ENCODE data around the gene OXA1L. TPM values are rescaled to one million over a fixed set of nuclear protein-coding genes. Genes with fewer than 3 reads are reported as not detected.

OXA1L gene
- total RNA-seq, 1 experiment from 2014 or later, result 146 TPM

- POLR2A ChIA-PET (ENCODE audit: unreplicated experiment), result no interaction called here
- Histone ChIP-seq H3F3A (ENCODE audit: low read length, unreplicated experiment) (no peaks in the 10 kb centered on the region), H3K4me2 (ENCODE audit: low read length) (no peak overlapping the region), H4K20me1 (ENCODE audit: low read length) (no peaks in the 10 kb centered on the region), H2AFZ (ENCODE audit: low read length) (no peak overlapping the region), H3K4me3 (ENCODE audit: low read length) (no peak overlapping the region), H3K79me2 (ENCODE audit: low read length) (peaks cover 37% of the 10 kb centered on the region), H3K36me3 (ENCODE audit: low read depth, low read length) (peaks cover 38% of the 10 kb centered on the region), H3K27ac (ENCODE audit: low read length) (no peak overlapping the region), H3K9ac (ENCODE audit: low read length) (no peak overlapping the region), H3K27me3 (ENCODE audit: low read length) (no peaks in the 10 kb centered on the region), H3K9me3 (ENCODE audit: low read length) (no peaks in the 10 kb centered on the region), H3K9me2 (replicated peaks; ENCODE audit: low read length) (no peaks in the 10 kb centered on the region), H3K4me1 (ENCODE audit: insufficient read depth, low read length) (peaks cover 18% of the 10 kb centered on the region)
- no TSS peak for BruUV-seq (replicated peaks)
- TF ChIP-seq EZH2 (IDR thresholded peaks at IDR 0.05; ENCODE audit: low read length, unreplicated experiment), result no peak
- TF ChIP-seq, protein P1, sequence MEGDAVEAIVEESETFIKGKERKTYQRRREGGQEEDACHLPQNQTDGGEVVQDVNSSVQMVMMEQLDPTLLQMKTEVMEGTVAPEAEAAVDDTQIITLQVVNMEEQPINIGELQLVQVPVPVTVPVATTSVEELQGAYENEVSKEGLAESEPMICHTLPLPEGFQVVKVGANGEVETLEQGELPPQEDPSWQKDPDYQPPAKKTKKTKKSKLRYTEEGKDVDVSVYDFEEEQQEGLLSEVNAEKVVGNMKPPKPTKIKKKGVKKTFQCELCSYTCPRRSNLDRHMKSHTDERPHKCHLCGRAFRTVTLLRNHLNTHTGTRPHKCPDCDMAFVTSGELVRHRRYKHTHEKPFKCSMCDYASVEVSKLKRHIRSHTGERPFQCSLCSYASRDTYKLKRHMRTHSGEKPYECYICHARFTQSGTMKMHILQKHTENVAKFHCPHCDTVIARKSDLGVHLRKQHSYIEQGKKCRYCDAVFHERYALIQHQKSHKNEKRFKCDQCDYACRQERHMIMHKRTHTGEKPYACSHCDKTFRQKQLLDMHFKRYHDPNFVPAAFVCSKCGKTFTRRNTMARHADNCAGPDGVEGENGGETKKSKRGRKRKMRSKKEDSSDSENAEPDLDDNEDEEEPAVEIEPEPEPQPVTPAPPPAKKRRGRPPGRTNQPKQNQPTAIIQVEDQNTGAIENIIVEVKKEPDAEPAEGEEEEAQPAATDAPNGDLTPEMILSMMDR (conservative IDR thresholded peaks at IDR 0.05; ENCODE audit: low read depth, low read length), result no peak
- no peak for TF ChIP-seq EZH2phosphoT487 (IDR thresholded peaks at IDR 0.05; ENCODE audit: borderline replicate concordance, low read length)
- intact Hi-C loops (cut with micrococcal nuclease), result loop anchor here (10.0 kb wide), 1 partner anchor 1426 kb away; no protein-coding TSS in a partner anchor
- CTCF ChIA-PET, result no interaction called here
- DNase-seq, result no peak
- no peak for ATAC-seq
Measured at GRCh38 chr14:22770481-22771187, 4.1 kb downstream of the OXA1L start.

GRCh38 chr14:22772725-22773124 is 6.2 kb downstream of the OXA1L start:
- no peaks in the 10 kb centered on the region for H4K20me1 ChIP-seq (ENCODE audit: low read length)
- intact Hi-C loops (cut with micrococcal nuclease), result loop anchor here (10.0 kb wide), 1 partner anchor 1428 kb away; no protein-coding TSS in a partner anchor
- BruUV-seq (replicated peaks), result no TSS peak
- no peaks in the 10 kb centered on the region for H3F3A ChIP-seq (ENCODE audit: low read length, unreplicated experiment)
- H3K9me3 ChIP-seq (ENCODE audit: low read length), result no peaks in the 10 kb centered on the region
- H3K4me1 ChIP-seq (ENCODE audit: insufficient read depth, low read length), result peaks cover 8% of the 10 kb centered on the region; the same call in 1 of the 2 replicates
- peaks cover 19% of the 10 kb centered on the region for H3K79me2 ChIP-seq (ENCODE audit: low read length)
- no peaks in the 10 kb centered on the region for H3K9me2 ChIP-seq (replicated peaks; ENCODE audit: low read length)
- TF ChIP-seq, protein P1 (conservative IDR thresholded peaks at IDR 0.05; ENCODE audit: low read depth, low read length), result no peak
- TF ChIP-seq EZH2phosphoT487 (IDR thresholded peaks at IDR 0.05; ENCODE audit: borderline replicate concordance, low read length) (no peak), EZH2 (IDR thresholded peaks at IDR 0.05; ENCODE audit: low read length, unreplicated experiment) (no peak)
- H3K9ac ChIP-seq (ENCODE audit: low read length), result no peak overlapping the region
- H3K27ac ChIP-seq (ENCODE audit: low read length), result no peak overlapping the region
- DNase-seq (no peak), ATAC-seq (no peak)
- no peak overlapping the region for H3K4me3 ChIP-seq (ENCODE audit: low read length)
- no peaks in the 10 kb centered on the region for H3K27me3 ChIP-seq (ENCODE audit: low read length)
- H2AFZ ChIP-seq (ENCODE audit: low read length), result no peak overlapping the region
- no peak overlapping the region for H3K4me2 ChIP-seq (ENCODE audit: low read length)
- peaks cover 38% of the 10 kb centered on the region for H3K36me3 ChIP-seq (ENCODE audit: low read depth, low read length)
- ChIA-PET CTCF (no interaction called here), POLR2A (ENCODE audit: unreplicated experiment) (no interaction called here)

Data from PC-3 (cell line).